Myocyte (in vitro differentiated cells): ENCODE data around the gene C8B. TPM values are rescaled to one million over a fixed set of nuclear protein-coding genes. Genes with fewer than 3 reads are reported as not detected.

Source experiments
- DNase-seq: peaks from one replicate; pipeline ENCODE4 v3.0.0-alpha.2; 2012; ENCODE audit warnings: low read depth
- total RNA-seq: library from RNA; depleted of rRNA; stranded (reverse); fragments of >200 nt; gene quantifications from 2 replicates; pipeline ENCODE4 v1.2.3, GENCODE V29; 2014

Gene C8B
- total RNA-seq, 1 donor from 2014 or later: not detected

DNA sequence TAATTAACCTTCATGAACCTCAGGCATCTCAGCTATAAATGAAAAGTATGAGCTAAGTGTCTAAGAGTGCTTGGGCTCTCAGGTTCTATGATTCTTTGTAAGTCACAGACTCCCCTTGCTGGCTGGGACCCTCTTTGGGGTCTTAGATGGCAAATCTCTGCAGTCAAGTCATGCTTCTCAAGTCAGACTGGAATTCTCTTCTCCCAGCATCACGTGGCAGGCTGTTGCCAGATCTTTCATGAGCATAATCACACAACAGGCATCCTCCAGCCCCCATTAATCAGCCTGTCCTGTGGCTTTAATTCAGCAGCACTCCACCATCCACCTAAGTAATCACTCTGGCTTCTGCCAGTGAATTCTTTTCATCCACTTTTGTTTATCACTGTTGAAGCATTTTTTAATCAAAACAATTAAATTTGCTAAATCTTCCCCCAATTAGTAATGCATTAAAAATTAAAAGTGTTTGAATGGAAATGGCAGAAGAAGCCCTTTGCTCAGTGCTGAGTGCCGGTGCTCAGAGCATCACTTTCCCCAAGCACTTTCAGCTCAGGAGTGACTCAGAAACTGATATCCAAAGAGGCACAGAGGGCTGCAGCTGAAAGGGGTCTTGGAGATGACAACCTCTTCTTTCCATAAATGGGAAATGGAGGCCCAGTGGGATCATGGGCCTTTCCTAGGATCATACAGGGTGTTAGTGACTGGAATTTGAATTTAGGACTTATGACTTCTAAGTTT lies 61.0 kb downstream of the C8B start:
- no peak for DNase-seq

GRCh38 chr1:56903778-56904177 lies 62.0 kb downstream of the C8B start:
- no peak for DNase-seq

GRCh38 chr1:56901716-56902115 lies 64.1 kb downstream of the C8B start:
- no peak for DNase-seq

- DNase-seq: no peak
Measured at GRCh38 chr1:56898879-56899278, 66.9 kb downstream of the C8B start.

GRCh38 chr1:56898005-56898373 lies 67.8 kb downstream of the C8B start:
- DNase-seq: no peak

GRCh38 chr1:56897150-56898004 lies 68.4 kb downstream of the C8B start:
- DNase-seq: no peak

DNA sequence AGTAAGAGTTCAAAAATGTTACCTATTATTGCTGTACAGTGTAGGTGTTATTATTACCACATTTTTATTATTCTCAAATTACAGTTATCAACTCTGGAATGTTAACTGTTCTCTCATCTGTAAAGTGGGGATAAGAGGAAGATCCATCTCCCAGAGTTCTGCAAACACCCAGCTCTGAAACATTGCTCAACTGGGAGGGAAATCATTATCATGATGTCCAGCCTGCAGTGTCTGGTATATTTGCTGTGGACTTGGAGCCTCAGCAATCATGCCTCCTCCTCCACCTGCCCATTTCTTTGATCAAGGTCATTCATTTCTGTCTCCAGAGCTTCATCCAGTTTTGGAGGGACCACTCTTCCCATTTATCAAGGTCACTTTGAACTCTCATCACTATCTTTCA lies 71.8 kb downstream of the C8B start:
- DNase-seq: no peak

DNA sequence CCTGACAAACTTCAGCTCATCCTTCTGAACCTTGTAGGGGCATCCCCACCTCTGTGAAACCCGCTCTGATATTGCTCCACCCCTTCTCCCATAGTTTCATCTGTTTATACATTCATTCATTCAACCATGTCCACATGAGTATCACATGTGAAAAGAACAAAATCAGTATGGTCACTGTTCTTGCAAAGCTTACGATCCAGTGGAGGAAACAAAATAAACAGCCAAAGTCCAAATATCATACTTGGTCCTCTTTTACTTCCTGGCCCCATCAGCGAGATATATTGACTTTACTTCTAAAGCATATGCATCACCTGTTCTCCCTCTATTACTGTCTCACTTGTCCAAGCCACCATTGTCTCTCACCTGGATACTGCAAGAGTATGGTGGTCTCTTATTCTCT lies 75.6 kb downstream of the C8B start:
- no peak for DNase-seq

DNA sequence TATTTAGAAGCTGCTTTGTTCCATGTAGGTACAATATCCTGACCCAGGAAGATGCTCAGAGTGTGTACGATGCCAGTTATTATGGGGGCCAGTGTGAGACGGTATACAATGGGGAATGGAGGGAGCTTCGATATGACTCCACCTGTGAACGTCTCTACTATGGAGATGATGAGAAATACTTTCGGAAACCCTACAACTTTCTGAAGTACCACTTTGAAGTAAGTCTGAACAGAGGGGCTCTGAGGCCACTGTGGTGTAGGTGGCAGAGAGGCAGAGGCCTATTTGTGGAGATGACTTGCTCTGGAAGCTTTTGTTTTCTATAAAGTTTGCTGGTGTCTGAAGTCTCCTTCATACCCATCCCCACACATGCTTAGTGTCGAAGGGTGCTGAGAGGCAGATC lies 84.4 kb downstream of the C8B start:
- DNase-seq: no peak

DNA sequence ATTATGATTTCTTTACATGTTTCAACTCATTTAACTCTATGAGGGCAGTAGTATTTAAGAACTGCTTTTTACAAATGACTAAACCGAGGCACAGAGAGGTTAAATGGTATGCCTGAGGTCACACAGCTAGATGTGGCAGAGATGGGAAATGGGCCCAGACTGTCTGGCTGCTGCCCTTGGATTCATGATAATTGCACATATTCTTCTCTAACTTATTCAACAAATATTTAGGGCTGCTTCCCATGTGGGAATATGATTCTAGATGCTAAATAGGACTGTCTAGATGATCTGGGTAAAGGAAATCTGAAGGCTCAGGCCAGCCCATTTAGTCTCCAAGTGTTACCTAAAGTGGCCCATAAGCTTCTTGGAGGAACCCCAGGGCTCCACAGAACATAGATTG lies 85.0 kb downstream of the C8B start:
- no peak for DNase-seq

Other genes with a start within 250 kb of the C8B start
- gene FYB2, start 146.6 kb downstream of the C8B start, total RNA-seq: not detected in 2 replicates
- not detected in 2 replicates for gene C8A, start 111.2 kb downstream of the C8B start, total RNA-seq